ENCODE data around the gene WDTC1.

- TF ChIP-seq POLR2A (IDR thresholded peaks at IDR 0.05) = no peak
- no peak for TF ChIP-seq CTCF (IDR thresholded peaks at IDR 0.05)
Measured at GRCh38 chr1:27297903-27298302, 63.5 kb downstream of the WDTC1 start.
